Endothelial cell of umbilical vein (primary cell): ENCODE data around the gene FBXW11. TPM values are rescaled to one million over a fixed set of nuclear protein-coding genes. Genes with fewer than 3 reads are reported as not detected.

Experiments
- BruUV-seq: library from RNA; stranded (reverse); fragments of 400-500 nt; replicated peaks from 2 replicates; lab custom pipeline; 2021; lab: Mats Ljungman, UMichigan
- CTCF ChIA-PET: fragments of 300-600, 350-600 bp; sonication (Branson Sonifier 250); formaldehyde crosslinking; loops from one replicate; lab custom pipeline; 2021; ENCODE audit warnings: antibody characterized with exemption, inconsistent platforms; lab: Charles Lee
- POLR2A ChIA-PET: fragments of 300-600, 350-600 bp; sonication (Branson Sonifier 250); formaldehyde crosslinking; loops from one replicate; lab custom pipeline; 2021; ENCODE audit warnings: antibody characterized with exemption, inconsistent platforms; lab: Charles Lee
- DNase-seq: peaks from one replicate; pipeline ENCODE4 v3.0.0-alpha.2; 2011; ENCODE audit warnings: low read depth, low spot score
- FAIRE-seq: peaks from 2 replicates; lab custom pipeline; 2011; peaks lifted over from hg19 to GRCh38; lab: Jason Lieb, UNC
- H2AFZ ChIP-seq: 2 replicates; pipeline ENCODE4 v1.6.0; 2012; ENCODE audit warnings: low read depth, low read length, control low read depth, inconsistent platforms
- H3K27ac ChIP-seq: 2 replicates; pipeline ENCODE4 v1.5.1; 2011; ENCODE audit warnings: low read depth, mild to moderate bottlenecking, control low read depth, low read length, moderate library complexity; ENCODE audit not compliant: insufficient read depth
- H3K27me3 ChIP-seq, 2 experiments: 2 replicates each; pipeline versions ENCODE4 v1.6.0 to v1.6.1; 2011; ENCODE audit warnings: low read length in 2 of 2, mixed read lengths in 1 of 2; ENCODE audit not compliant: control insufficient read depth in 2 of 2, insufficient read depth in 2 of 2
- H3K36me3 ChIP-seq, 2 experiments: 2 replicates in 1 of 2; 3 replicates in 1 of 2; pipeline ENCODE4 v1.5.1; 2011; ENCODE audit warnings: low read length in 2 of 2, mild to moderate bottlenecking in 1 of 2, moderate library complexity in 1 of 2; ENCODE audit not compliant: control insufficient read depth in 2 of 2, insufficient read depth in 2 of 2; ENCODE audit errors: extremely low read depth in 1 of 2
- H3K4me1 ChIP-seq: 3 replicates; pipeline ENCODE4 v1.5.1; 2011; ENCODE audit warnings: mild to moderate bottlenecking, low read length; ENCODE audit not compliant: control insufficient read depth, insufficient read depth; ENCODE audit errors: extremely low read depth
- H3K4me2 ChIP-seq: 2 replicates; pipeline ENCODE4 v1.6.1; 2011; ENCODE audit warnings: low read length, control low read depth, mixed read lengths; ENCODE audit not compliant: insufficient read depth
- H3K4me3 ChIP-seq, 3 experiments: fragments of 200-600 bp in 1 of 3; sonication (generic), shearing (Covaris generic) in 1 of 3; replicated peaks in 1 of 3; 2 replicates each; pipeline ENCODE4 v1.5.1; 2011 to 2016; ENCODE audit warnings: control low read depth in 3 of 3, low read length in 3 of 3, mild to moderate bottlenecking in 2 of 3, inconsistent platforms in 1 of 3, low read depth in 1 of 3, moderate library complexity in 1 of 3; ENCODE audit not compliant: insufficient read depth in 1 of 3
- H3K79me2 ChIP-seq: 2 replicates; pipeline ENCODE4 v1.6.0; 2012; ENCODE audit warnings: low read length, inconsistent platforms; ENCODE audit not compliant: control insufficient read depth, insufficient read depth
- H3K9ac ChIP-seq: replicated peaks from 2 replicates; pipeline ENCODE3; 2011; ENCODE audit warnings: low read length, control low read depth; ENCODE audit not compliant: insufficient read depth; ENCODE audit errors: extremely low read depth
- H3K9me1 ChIP-seq: replicated peaks from 3 replicates; pipeline ENCODE4 v1.6.0; 2011; ENCODE audit warnings: mild to moderate bottlenecking, low read length; ENCODE audit not compliant: control insufficient read depth, insufficient read depth; ENCODE audit errors: extremely low read depth
- H3K9me3 ChIP-seq: replicated peaks from 2 replicates; pipeline ENCODE4 v1.5.1; 2012; ENCODE audit warnings: low read length, inconsistent platforms; ENCODE audit not compliant: control insufficient read depth, insufficient read depth
- H4K20me1 ChIP-seq: replicated peaks from 2 replicates; pipeline ENCODE3; 2011; ENCODE audit warnings: mild to moderate bottlenecking, low read length; ENCODE audit not compliant: control insufficient read depth, insufficient read depth; ENCODE audit errors: extremely low read depth
- EZH2 ChIP-seq: IDR thresholded peaks from 2 replicates; pipeline ENCODE4 v1.6.1; 2012; ENCODE audit warnings: borderline replicate concordance, low read depth, mild to moderate bottlenecking, moderate library complexity, low read length, inconsistent platforms; ENCODE audit not compliant: severe bottlenecking
- FOS ChIP-seq: IDR thresholded peaks from 2 replicates; pipeline ENCODE4 v1.6.1; 2011; ENCODE audit warnings: mild to moderate bottlenecking, low read length, moderate library complexity, borderline replicate concordance; ENCODE audit not compliant: insufficient read depth
- GATA2 ChIP-seq: IDR thresholded peaks from 2 replicates; pipeline ENCODE4 v1.7.0; 2011; ENCODE audit warnings: low read depth, mild to moderate bottlenecking, moderate library complexity, mixed read lengths, low read length; ENCODE audit not compliant: insufficient read length, insufficient read depth
- JUN ChIP-seq: IDR thresholded peaks from 2 replicates; pipeline ENCODE4 v1.6.1; 2011; ENCODE audit warnings: borderline replicate concordance, low read depth; ENCODE audit not compliant: insufficient read length, insufficient read depth
- MYC ChIP-seq: IDR thresholded peaks from one replicate; pipeline ENCODE4 v1.6.1; 2011; ENCODE audit warnings: mild to moderate bottlenecking, low read depth, low read length
- POLR2A ChIP-seq: IDR thresholded peaks from 2 replicates; pipeline ENCODE4 v1.6.1; 2012; ENCODE audit warnings: low read depth, mild to moderate bottlenecking, control low read depth, low read length
- POLR2AphosphoS5 ChIP-seq: IDR thresholded peaks from 2 replicates; pipeline ENCODE4 v1.6.1; 2012; ENCODE audit warnings: low read depth, mild to moderate bottlenecking, control low read depth, low read length, moderate library complexity; ENCODE audit not compliant: insufficient read depth
- dilution Hi-C: fragments of 300-500 bp; cut with MboI; formaldehyde crosslinking; loops from one replicate; pipeline ENCODE4 v1.15.0; 2019; ENCODE audit warnings: low sequenced_read_pairs; ENCODE audit not compliant: extremely low pct_ligation_motif_present
- intact Hi-C: fragments of 100-400 bp; cut with micrococcal nuclease; formaldehyde crosslinking; loops from one replicate; pipeline ENCODE4 v1.10.0; 2022
- polyA plus RNA-seq, 4 experiments: library from polyadenylated mRNA; depleted of rRNA in 3 of 4; stranded (reverse) in 3 of 4; unstranded in 1 of 4; fragments of >200 nt; gene quantifications; 2 replicates each; pipeline versions ENCODE4 v1.2.1 to v1.2.3, GENCODE V29; 2011 to 2012; ENCODE audit warnings: missing spikeins in 1 of 4
- total RNA-seq: library from RNA; stranded (reverse); gene quantifications from 2 replicates; pipeline ENCODE4 v1.2.3, GENCODE V29; 2021
- TF ChIP-seq, protein P1 (sequence below), 2 donors: IDR thresholded peaks; 1 replicate in 1 of 2; 2 replicates in 1 of 2; pipeline ENCODE4 v1.5.1; 2011; ENCODE audit warnings: low read length in 2 of 2, mild to moderate bottlenecking in 2 of 2, moderate library complexity in 2 of 2, control low read depth in 1 of 2, inconsistent platforms in 1 of 2, low read depth in 1 of 2; ENCODE audit not compliant: insufficient read depth in 1 of 2; ENCODE audit errors: extremely low read depth in 1 of 2
- TF ChIP-seq, protein P2 (sequence below): IDR thresholded peaks from 2 replicates; pipeline ENCODE4 v1.6.1; 2011; ENCODE audit not compliant: insufficient read depth, insufficient read length

The FBXW11 gene
- total and polyA plus RNA-seq, 2 donors (not counting 3 experiments of a cell fraction or from before 2014, with no cell fraction given), result 30.7 to 44.7 TPM

GRCh38 chr5:171992305-171992704, 14.1 kb downstream of the FBXW11 start:
- H3K4me3 ChIP-seq, result no peak overlapping the region
- ChIA-PET CTCF (interaction anchor here (1.3 to 1.8 kb wide), 2 partner anchors 25 to 80 kb away, joined by 3 to 6 read pairs; no protein-coding TSS in a partner anchor), POLR2A (no interaction called here)
- no peak overlapping the region for H2AFZ ChIP-seq
- FAIRE-seq (no peak), DNase-seq (no peak)
- peaks cover 10% of the 10 kb centered on the region for H4K20me1 ChIP-seq
- H3K4me2 ChIP-seq, result no peak overlapping the region
- H3K27me3 ChIP-seq, result no peaks in the 10 kb centered on the region
- H3K9me1 ChIP-seq, result no peaks in the 10 kb centered on the region
- no peaks in the 10 kb centered on the region for H3K9me3 ChIP-seq
- intact Hi-C loops, result no loop called here
- BruUV-seq, result no TSS peak
- H3K4me1 ChIP-seq, result no peaks in the 10 kb centered on the region
- no peak overlapping the region for H3K27ac ChIP-seq
- peaks cover 73% of the 10 kb centered on the region for H3K79me2 ChIP-seq
- dilution Hi-C loops, result no loop called here
- TF ChIP-seq POLR2A (no peak), GATA2 (no peak), FOS (no peak), JUN (no peak), MYC (no peak), POLR2AphosphoS5 (no peak), EZH2 (no peak)
- TF ChIP-seq, protein P1, sequence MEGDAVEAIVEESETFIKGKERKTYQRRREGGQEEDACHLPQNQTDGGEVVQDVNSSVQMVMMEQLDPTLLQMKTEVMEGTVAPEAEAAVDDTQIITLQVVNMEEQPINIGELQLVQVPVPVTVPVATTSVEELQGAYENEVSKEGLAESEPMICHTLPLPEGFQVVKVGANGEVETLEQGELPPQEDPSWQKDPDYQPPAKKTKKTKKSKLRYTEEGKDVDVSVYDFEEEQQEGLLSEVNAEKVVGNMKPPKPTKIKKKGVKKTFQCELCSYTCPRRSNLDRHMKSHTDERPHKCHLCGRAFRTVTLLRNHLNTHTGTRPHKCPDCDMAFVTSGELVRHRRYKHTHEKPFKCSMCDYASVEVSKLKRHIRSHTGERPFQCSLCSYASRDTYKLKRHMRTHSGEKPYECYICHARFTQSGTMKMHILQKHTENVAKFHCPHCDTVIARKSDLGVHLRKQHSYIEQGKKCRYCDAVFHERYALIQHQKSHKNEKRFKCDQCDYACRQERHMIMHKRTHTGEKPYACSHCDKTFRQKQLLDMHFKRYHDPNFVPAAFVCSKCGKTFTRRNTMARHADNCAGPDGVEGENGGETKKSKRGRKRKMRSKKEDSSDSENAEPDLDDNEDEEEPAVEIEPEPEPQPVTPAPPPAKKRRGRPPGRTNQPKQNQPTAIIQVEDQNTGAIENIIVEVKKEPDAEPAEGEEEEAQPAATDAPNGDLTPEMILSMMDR (IDR thresholded peaks at IDR 0.05; ENCODE audit: extremely low read depth in 1 of 2, insufficient read depth in 1 of 2, low read depth in 1 of 2, low read length in 2 of 2), result no peak
- TF ChIP-seq, protein P2, sequence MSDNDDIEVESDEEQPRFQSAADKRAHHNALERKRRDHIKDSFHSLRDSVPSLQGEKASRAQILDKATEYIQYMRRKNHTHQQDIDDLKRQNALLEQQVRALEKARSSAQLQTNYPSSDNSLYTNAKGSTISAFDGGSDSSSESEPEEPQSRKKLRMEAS, result no peak
- H3K9ac ChIP-seq, result no peak overlapping the region
- peaks cover 2% of the 10 kb centered on the region in 2 experiments for H3K36me3 ChIP-seq
